Liver (tissue), 9 donors: ENCODE results near the gene HK2. TPM values are rescaled to one million over a fixed set of nuclear protein-coding genes. Genes with fewer than 3 reads are reported as not detected.

Experiments
- DNase-seq: peaks from one replicate; pipeline ENCODE4 v3.0.0-alpha.2; 2017; ENCODE audit warnings: low spot score
- H3K27ac ChIP-seq, 2 donors: one replicate each; pipeline ENCODE4 v1.7.0; 2013; ENCODE audit warnings: inconsistent platforms in 2 of 2, low read length in 2 of 2, control low read depth in 1 of 2, low read depth in 1 of 2, mild to moderate bottlenecking in 1 of 2
- H3K27me3 ChIP-seq, 4 donors: one replicate each; pipeline versions ENCODE4 v1.6.1 to v1.7.0; 2013; ENCODE audit warnings: low read length in 3 of 4, inconsistent platforms in 1 of 4, mild to moderate bottlenecking in 1 of 4, moderate library complexity in 1 of 4; ENCODE audit not compliant: control insufficient read depth in 4 of 4, insufficient read depth in 4 of 4
- H3K36me3 ChIP-seq, 4 donors: one replicate each; pipeline versions ENCODE4 v1.6.1 to v1.7.0; 2013; ENCODE audit warnings: low read length in 3 of 4, mild to moderate bottlenecking in 3 of 4, low read depth in 1 of 4, moderate library complexity in 1 of 4; ENCODE audit not compliant: control insufficient read depth in 4 of 4, insufficient read depth in 3 of 4
- H3K4me1 ChIP-seq, 4 donors: one replicate each; pipeline versions ENCODE4 v1.6.1 to v1.7.0; 2013; ENCODE audit warnings: low read length in 3 of 4, mild to moderate bottlenecking in 3 of 4, moderate library complexity in 1 of 4; ENCODE audit not compliant: control insufficient read depth in 4 of 4, insufficient read depth in 4 of 4
- H3K4me3 ChIP-seq, 3 donors: one replicate each; pipeline versions ENCODE4 v1.6.1 to v1.7.0; 2013; ENCODE audit warnings: low read length in 3 of 3, control low read depth in 1 of 3, low read depth in 1 of 3, mild to moderate bottlenecking in 1 of 3
- H3K9ac ChIP-seq, 2 donors: one replicate each; pipeline ENCODE4 v1.7.0; 2013; ENCODE audit warnings: low read length in 2 of 2, mild to moderate bottlenecking in 2 of 2, moderate library complexity in 2 of 2, control low read depth in 1 of 2, low read depth in 1 of 2
- H3K9me3 ChIP-seq, 4 donors: one replicate each; pipeline versions ENCODE4 v1.6.1 to v1.7.0; 2013; ENCODE audit warnings: low read length in 3 of 4; ENCODE audit not compliant: control insufficient read depth in 4 of 4
- EGR1 ChIP-seq, 2 donors: IDR thresholded peaks; 2 replicates each; pipeline ENCODE4 v1.6.1; 2016 to 2018; ENCODE audit warnings: antibody characterized with exemption in 2 of 2, low read depth in 2 of 2
- FOXA1 ChIP-seq: IDR thresholded peaks from 2 replicates; pipeline ENCODE4 v1.6.1; 2016; ENCODE audit warnings: antibody characterized with exemption
- FOXA2 ChIP-seq: IDR thresholded peaks from 2 replicates; pipeline ENCODE4 v1.6.1; 2016; ENCODE audit warnings: antibody characterized with exemption
- GABPA ChIP-seq, 2 donors: IDR thresholded peaks in 1 of 2; conservative IDR thresholded peaks in 1 of 2; 2 replicates each; pipeline ENCODE4 v1.6.1; 2016; ENCODE audit warnings: antibody characterized with exemption in 2 of 2, mild to moderate bottlenecking in 1 of 2, moderate library complexity in 1 of 2
- HNF4A ChIP-seq, 2 donors: conservative IDR thresholded peaks; 2 replicates each; pipeline ENCODE4 v1.6.1; 2016; ENCODE audit warnings: antibody characterized with exemption in 2 of 2, mild to moderate bottlenecking in 2 of 2
- HNF4G ChIP-seq: IDR thresholded peaks from 2 replicates; pipeline ENCODE4 v1.6.1; 2016; ENCODE audit warnings: antibody characterized with exemption
- JUND ChIP-seq, 2 donors: IDR thresholded peaks; 2 replicates each; pipeline ENCODE4 v1.6.1; 2016; ENCODE audit warnings: antibody characterized with exemption in 2 of 2
- NR2F2 ChIP-seq: IDR thresholded peaks from 2 replicates; pipeline ENCODE4 v1.6.1; 2016; ENCODE audit warnings: antibody characterized with exemption
- RAD21 ChIP-seq, 2 donors: IDR thresholded peaks; 2 replicates each; pipeline ENCODE4 v1.6.1; 2016; ENCODE audit warnings: antibody characterized with exemption in 2 of 2, mild to moderate bottlenecking in 2 of 2
- RXRA ChIP-seq, 2 donors: IDR thresholded peaks; 2 replicates each; pipeline ENCODE4 v1.6.1; 2017 to 2018; ENCODE audit warnings: antibody characterized with exemption in 2 of 2, mild to moderate bottlenecking in 1 of 2
- SP1 ChIP-seq: IDR thresholded peaks from 2 replicates; pipeline ENCODE4 v1.6.1; 2018; ENCODE audit warnings: antibody characterized with exemption, mild to moderate bottlenecking
- TAF1 ChIP-seq: conservative IDR thresholded peaks from 2 replicates; pipeline ENCODE4 v1.6.1; 2016; ENCODE audit warnings: antibody characterized with exemption, mild to moderate bottlenecking
- YY1 ChIP-seq: IDR thresholded peaks from 2 replicates; pipeline ENCODE4 v1.6.1; 2016; ENCODE audit warnings: antibody characterized with exemption, mild to moderate bottlenecking
- WGBS: extraction: QIAGEN DNeasy Blood & Tissue Kit; methylation state at CpG from one replicate; pipeline ENCODE4 v1.1.7; 2013; 5-methylcytosine and 5-hydroxymethylcytosine counted together
- polyA plus RNA-seq, 2 donors: library from polyadenylated mRNA; stranded (reverse) in 1 of 2; unstranded in 1 of 2; fragments of 200-250 nt in 1 of 2; fragments of >200 nt in 1 of 2; fragmentation: Nextera tagmentation in 1 of 2; extraction: Ambion mirVana in 1 of 2; gene quantifications; one replicate each; pipeline versions ENCODE4 v1.2.1 to v1.2.3, GENCODE V29; 2013 to 2015
- total RNA-seq, 2 donors: library from RNA; depleted of rRNA; stranded (reverse); fragments of >200 nt; gene quantifications; one replicate each; pipeline ENCODE4 v1.2.3, GENCODE V29; 2014
- TF ChIP-seq, protein P1 (sequence below): fragments of 150-350 bp; IDR thresholded peaks from 2 replicates; pipeline ENCODE4 v1.5.1; 2017; ENCODE audit warnings: improper control_type of control experiment, low read depth, low read length; ENCODE audit not compliant: missing input control
- TF ChIP-seq, protein P2 (sequence below): IDR thresholded peaks from 2 replicates; pipeline ENCODE4 v1.6.1; 2016; ENCODE audit warnings: antibody characterized with exemption
- donor health status: healthy.
- donor health status: healthy.
- donor health status: healthy.
- donor health status: healthy.
- donor health status: healthy.

Gene HK2
- total and polyA plus RNA-seq, 4 donors, result 0.21 to 3.5 (median 1.0) TPM

DNA sequence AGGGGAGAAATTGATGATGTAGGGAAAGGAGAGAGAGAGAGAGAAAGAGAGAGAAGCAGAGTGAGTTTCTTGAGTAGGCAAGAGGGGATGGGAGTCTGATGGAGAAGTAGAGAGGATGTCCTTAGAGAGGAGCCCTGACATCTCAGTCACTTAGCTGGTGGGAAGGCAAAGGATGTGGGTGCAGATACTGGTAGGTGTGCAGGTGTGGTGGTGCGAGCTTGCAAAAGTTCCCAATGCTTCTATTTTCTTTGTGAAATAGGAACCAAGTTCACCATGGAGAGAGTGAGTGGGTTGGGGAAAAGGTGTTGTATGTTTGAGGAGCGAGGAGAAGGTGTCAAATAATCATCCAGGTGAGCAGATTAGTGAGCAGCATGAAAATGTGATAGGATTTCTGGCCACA, 98.0 kb downstream of the HK2 start:
- Histone ChIP-seq H3K4me1 (no peaks in the 10 kb centered on the region), H3K9me3 (peaks cover 0 to 3% (median 0%) of the 10 kb centered on the region in 4 donors), H3K27me3 (no peaks in the 10 kb centered on the region), H3K36me3 (no peaks in the 10 kb centered on the region), H3K27ac (no peak overlapping the region), H3K9ac (no peak overlapping the region), H3K4me3 (no peak overlapping the region)
- DNase-seq, result no peak
- TF ChIP-seq RAD21 (IDR thresholded peaks at IDR 0.05) (no peak), EGR1 (IDR thresholded peaks at IDR 0.05; ENCODE audit: low read depth in 2 of 2) (no peak), YY1 (no peak), SP1 (no peak), RXRA (IDR thresholded peaks at IDR 0.05) (no peak), TAF1 (no peak), FOXA1 (no peak), HNF4A (conservative IDR thresholded peaks at IDR 0.05) (no peak), JUND (IDR thresholded peaks at IDR 0.05) (no peak)
- TF ChIP-seq, protein P1, sequence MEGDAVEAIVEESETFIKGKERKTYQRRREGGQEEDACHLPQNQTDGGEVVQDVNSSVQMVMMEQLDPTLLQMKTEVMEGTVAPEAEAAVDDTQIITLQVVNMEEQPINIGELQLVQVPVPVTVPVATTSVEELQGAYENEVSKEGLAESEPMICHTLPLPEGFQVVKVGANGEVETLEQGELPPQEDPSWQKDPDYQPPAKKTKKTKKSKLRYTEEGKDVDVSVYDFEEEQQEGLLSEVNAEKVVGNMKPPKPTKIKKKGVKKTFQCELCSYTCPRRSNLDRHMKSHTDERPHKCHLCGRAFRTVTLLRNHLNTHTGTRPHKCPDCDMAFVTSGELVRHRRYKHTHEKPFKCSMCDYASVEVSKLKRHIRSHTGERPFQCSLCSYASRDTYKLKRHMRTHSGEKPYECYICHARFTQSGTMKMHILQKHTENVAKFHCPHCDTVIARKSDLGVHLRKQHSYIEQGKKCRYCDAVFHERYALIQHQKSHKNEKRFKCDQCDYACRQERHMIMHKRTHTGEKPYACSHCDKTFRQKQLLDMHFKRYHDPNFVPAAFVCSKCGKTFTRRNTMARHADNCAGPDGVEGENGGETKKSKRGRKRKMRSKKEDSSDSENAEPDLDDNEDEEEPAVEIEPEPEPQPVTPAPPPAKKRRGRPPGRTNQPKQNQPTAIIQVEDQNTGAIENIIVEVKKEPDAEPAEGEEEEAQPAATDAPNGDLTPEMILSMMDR, result no peak
- TF ChIP-seq, protein P2, sequence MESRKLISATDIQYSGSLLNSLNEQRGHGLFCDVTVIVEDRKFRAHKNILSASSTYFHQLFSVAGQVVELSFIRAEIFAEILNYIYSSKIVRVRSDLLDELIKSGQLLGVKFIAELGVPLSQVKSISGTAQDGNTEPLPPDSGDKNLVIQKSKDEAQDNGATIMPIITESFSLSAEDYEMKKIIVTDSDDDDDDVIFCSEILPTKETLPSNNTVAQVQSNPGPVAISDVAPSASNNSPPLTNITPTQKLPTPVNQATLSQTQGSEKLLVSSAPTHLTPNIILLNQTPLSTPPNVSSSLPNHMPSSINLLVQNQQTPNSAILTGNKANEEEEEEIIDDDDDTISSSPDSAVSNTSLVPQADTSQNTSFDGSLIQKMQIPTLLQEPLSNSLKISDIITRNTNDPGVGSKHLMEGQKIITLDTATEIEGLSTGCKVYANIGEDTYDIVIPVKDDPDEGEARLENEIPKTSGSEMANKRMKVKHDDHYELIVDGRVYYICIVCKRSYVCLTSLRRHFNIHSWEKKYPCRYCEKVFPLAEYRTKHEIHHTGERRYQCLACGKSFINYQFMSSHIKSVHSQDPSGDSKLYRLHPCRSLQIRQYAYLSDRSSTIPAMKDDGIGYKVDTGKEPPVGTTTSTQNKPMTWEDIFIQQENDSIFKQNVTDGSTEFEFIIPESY, result no peak
- 81% methylated on average over 2 of the region's 2 CpGs for WGBS

DNA sequence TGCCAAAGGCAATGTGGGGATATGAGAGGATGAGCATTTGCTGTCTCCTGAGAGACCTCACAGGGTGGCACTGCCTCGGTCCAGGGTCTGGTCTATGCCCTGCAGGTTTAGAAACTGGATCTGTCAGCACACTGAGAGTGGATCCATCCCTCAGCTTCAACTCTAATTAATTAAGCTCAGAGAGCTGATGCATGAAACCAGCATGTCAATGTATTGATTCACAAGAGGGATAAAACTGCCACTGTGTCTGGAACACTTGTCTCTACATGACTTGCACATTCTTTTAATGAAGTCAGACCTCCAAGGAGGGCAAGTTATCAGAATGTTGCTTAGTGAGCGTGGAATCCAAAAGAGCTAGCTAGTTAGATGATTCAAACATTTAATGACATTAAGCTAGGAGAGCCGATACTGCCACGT, 102.1 kb downstream of the HK2 start:
- no peak overlapping the region for H3K4me3 ChIP-seq
- no peaks in the 10 kb centered on the region for H3K27me3 ChIP-seq
- 87% methylated on average over 4 of the region's 4 CpGs for WGBS
- H3K36me3 ChIP-seq, result no peaks in the 10 kb centered on the region
- no peak overlapping the region for H3K9ac ChIP-seq
- H3K9me3 ChIP-seq, result no peaks in the 10 kb centered on the region
- TF ChIP-seq HNF4G (no peak), FOXA2 (no peak), SP1 (no peak), FOXA1 (no peak), RXRA (IDR thresholded peaks at IDR 0.05) (no peak), YY1 (no peak), TAF1 (no peak), NR2F2 (no peak), GABPA (IDR thresholded peaks at IDR 0.05 in 1 of 2, conservative IDR thresholded peaks at IDR 0.05 in 1 of 2) (no peak)
- TF ChIP-seq, protein P1, result no peak
- H3K27ac ChIP-seq, result no peak overlapping the region
- no peak for DNase-seq
- H3K4me1 ChIP-seq, result no peaks in the 10 kb centered on the region
